SU-DHL-6 (cell line): Measurements from ENCODE around the gene KLHL17.

Experiments used
- H2AFZ ChIP-seq: fragments of 200-600 bp; sonication (generic); 2 replicates; pipeline ENCODE4 v1.6.1; 2014; ENCODE audit warnings: low read depth, mild to moderate bottlenecking, moderate library complexity, mixed read lengths, antibody characterized with exemption, low read length; ENCODE audit not compliant: severe bottlenecking
- H3F3A ChIP-seq: fragments of 200-600 bp; shearing (Covaris generic); 2 replicates; pipeline ENCODE4 v1.6.0; 2016; ENCODE audit warnings: antibody characterized with exemption, mild to moderate bottlenecking; ENCODE audit not compliant: insufficient read depth
- H3K27ac ChIP-seq: fragments of 200-600 bp; sonication (generic); 2 replicates; pipeline ENCODE4 v1.5.1; 2016; ENCODE audit warnings: low read depth, mild to moderate bottlenecking, low read length, moderate library complexity, mixed read lengths
- H3K27me3 ChIP-seq: fragments of 200-600 bp; sonication (generic), shearing (Covaris generic); 2 replicates; pipeline ENCODE4 v1.6.0; 2014; ENCODE audit warnings: mild to moderate bottlenecking, low read length
- H3K36me3 ChIP-seq: fragments of 200-600 bp; sonication (generic); 2 replicates; pipeline ENCODE4 v1.6.1; 2014; ENCODE audit warnings: mild to moderate bottlenecking, low read length, mixed read lengths
- H3K4me2 ChIP-seq: fragments of 300-600, 200-600 bp; shearing (Covaris generic), sonication (generic); 2 replicates; pipeline ENCODE4 v1.6.0; 2014; ENCODE audit warnings: low read length, low read depth, mild to moderate bottlenecking; ENCODE audit not compliant: poor library complexity, severe bottlenecking
- H3K4me3 ChIP-seq: fragments of 200-600 bp; sonication (generic); 2 replicates; pipeline ENCODE4 v1.5.1; 2014; ENCODE audit warnings: antibody characterized with exemption, low read length, mild to moderate bottlenecking, mixed read lengths; ENCODE audit not compliant: insufficient read depth, poor library complexity, severe bottlenecking
- H3K79me2 ChIP-seq: fragments of 200-600 bp; sonication (generic); 2 replicates; pipeline ENCODE4 v1.6.1; 2014; ENCODE audit warnings: mild to moderate bottlenecking, low read length, moderate library complexity; ENCODE audit not compliant: insufficient read depth
- H3K9ac ChIP-seq: fragments of 200-600 bp; sonication (generic); 2 replicates; pipeline ENCODE4 v1.7.0; 2014; ENCODE audit warnings: mild to moderate bottlenecking, low read length
- H3K9me2 ChIP-seq: fragments of 200-600 bp; sonication (generic); replicated peaks from 2 replicates; pipeline ENCODE4 v1.6.1; 2014; ENCODE audit warnings: low read length; ENCODE audit not compliant: insufficient read depth
- H3K9me3 ChIP-seq: fragments of 200-600 bp; sonication (generic); 2 replicates; pipeline ENCODE4 v1.6.1; 2014; ENCODE audit warnings: low read length, mixed read lengths; ENCODE audit not compliant: insufficient read depth
- H4K20me1 ChIP-seq: fragments of 200-600 bp; sonication (generic); 2 replicates; pipeline ENCODE4 v1.6.1; 2014; ENCODE audit warnings: low read depth, mild to moderate bottlenecking, antibody characterized with exemption, low read length, moderate library complexity, mixed read lengths
- CTCF ChIP-seq: fragments of 200-600 bp; sonication (generic); IDR thresholded peaks from one replicate; pipeline ENCODE4 v1.5.1; 2017; ENCODE audit warnings: antibody characterized with exemption, mild to moderate bottlenecking, low read length, moderate library complexity; ENCODE audit not compliant: insufficient read depth, poor library complexity, severe bottlenecking
- EZH2phosphoT487 ChIP-seq: fragments of 200-600 bp; sonication (generic), shearing (Covaris generic); conservative IDR thresholded peaks from 2 replicates; pipeline ENCODE4 v1.6.1; 2018; ENCODE audit warnings: mild to moderate bottlenecking, antibody characterized with exemption, low read length, moderate library complexity, mixed read lengths

Gene KLHL17

GRCh38 chr1:1004420-1004779 lies 44.0 kb downstream of the KLHL17 start:
- Histone ChIP-seq H3K36me3 (no peaks in the 10 kb centered on the region), H4K20me1 (no peaks in the 10 kb centered on the region), H3K27me3 (no peaks in the 10 kb centered on the region), H3K27ac (no peak overlapping the region), H2AFZ (no peak overlapping the region), H3F3A (no peaks in the 10 kb centered on the region), H3K9me3 (no peaks in the 10 kb centered on the region), H3K9me2 (no peaks in the 10 kb centered on the region), H3K4me2 (no peak overlapping the region), H3K9ac (no peak overlapping the region), H3K4me3 (no peak overlapping the region), H3K79me2 (no peaks in the 10 kb centered on the region)
- no peak for TF ChIP-seq EZH2phosphoT487
- TF ChIP-seq CTCF: no peak

GRCh38 chr1:1004780-1005697 lies 44.7 kb downstream of the KLHL17 start:
- H3K27ac ChIP-seq: no peak overlapping the region
- H3K9me2 ChIP-seq: no peaks in the 10 kb centered on the region
- H3K9ac ChIP-seq: no peak overlapping the region
- no peaks in the 10 kb centered on the region for H4K20me1 ChIP-seq
- no peaks in the 10 kb centered on the region for H3F3A ChIP-seq
- H3K9me3 ChIP-seq: no peaks in the 10 kb centered on the region
- H2AFZ ChIP-seq: no peak overlapping the region
- no peaks in the 10 kb centered on the region for H3K79me2 ChIP-seq
- H3K36me3 ChIP-seq: no peaks in the 10 kb centered on the region
- H3K27me3 ChIP-seq: no peaks in the 10 kb centered on the region
- TF ChIP-seq CTCF: no peak
- no peak for TF ChIP-seq EZH2phosphoT487
- H3K4me2 ChIP-seq: no peak overlapping the region
- H3K4me3 ChIP-seq: no peak overlapping the region

GRCh38 chr1:1005774-1006304 lies 45.5 kb downstream of the KLHL17 start:
- Histone ChIP-seq H3K27me3 (no peaks in the 10 kb centered on the region), H3K9me3 (no peaks in the 10 kb centered on the region), H3K36me3 (no peaks in the 10 kb centered on the region), H3K79me2 (no peaks in the 10 kb centered on the region), H2AFZ (no peak overlapping the region), H3F3A (no peaks in the 10 kb centered on the region), H3K4me2 (no peak overlapping the region), H3K4me3 (no peak overlapping the region), H3K9ac (no peak overlapping the region), H3K27ac (no peak overlapping the region), H4K20me1 (no peaks in the 10 kb centered on the region), H3K9me2 (no peaks in the 10 kb centered on the region)
- TF ChIP-seq CTCF (no peak), EZH2phosphoT487 (no peak)
